IMR-90 (cell line): ENCODE measurements around the gene UBXN1. TPM values are rescaled to one million over a fixed set of nuclear protein-coding genes. Genes with fewer than 3 reads are reported as not detected.

Experiments used
- FOS ChIP-seq: fragments of 150-350 bp; IDR thresholded peaks from 2 replicates; pipeline ENCODE4 v1.6.1; 2016; ENCODE audit warnings: low read depth, low read length
- MAFK ChIP-seq: IDR thresholded peaks from 2 replicates; pipeline ENCODE4 v1.6.1; 2012; ENCODE audit warnings: low read depth, low read length, improper control_type of control experiment
- NFE2L2 ChIP-seq: fragments of 150-350 bp; IDR thresholded peaks from 2 replicates; pipeline ENCODE4 v1.6.1; 2016; ENCODE audit warnings: low read depth, mild to moderate bottlenecking, low read length
- POLR2A ChIP-seq: IDR thresholded peaks from 2 replicates; pipeline ENCODE4 v1.6.1; 2012; ENCODE audit warnings: mild to moderate bottlenecking, low read depth, low read length
- RFX5 ChIP-seq: IDR thresholded peaks from 2 replicates; pipeline ENCODE4 v1.8.0; 2012; ENCODE audit warnings: low read depth, mild to moderate bottlenecking, low read length, moderate library complexity
- polyA plus RNA-seq, 3 experiments: library from polyadenylated mRNA; depleted of rRNA; stranded (reverse); fragments of >200 nt; gene quantifications; 2 replicates each; pipeline ENCODE4 v1.2.3, GENCODE V29; 2012; ENCODE audit warnings: low replicate concordance in 1 of 3
- total RNA-seq: library from RNA; depleted of rRNA; stranded (reverse); fragments of >200 nt; gene quantifications from 2 replicates; pipeline ENCODE4 v1.2.3, GENCODE V29; 2012
- TF ChIP-seq, protein P1 (sequence below): fragments of 150-350 bp; IDR thresholded peaks from 2 replicates; pipeline ENCODE4 v1.6.1; 2017; ENCODE audit warnings: mild to moderate bottlenecking, antibody characterized with exemption, low read length, low read depth

The UBXN1 gene
- total and polyA plus RNA-seq, 2 of the 4 experiments (the other 2 are of a cell fraction), result 50.0 to 81.6 TPM

DNA sequence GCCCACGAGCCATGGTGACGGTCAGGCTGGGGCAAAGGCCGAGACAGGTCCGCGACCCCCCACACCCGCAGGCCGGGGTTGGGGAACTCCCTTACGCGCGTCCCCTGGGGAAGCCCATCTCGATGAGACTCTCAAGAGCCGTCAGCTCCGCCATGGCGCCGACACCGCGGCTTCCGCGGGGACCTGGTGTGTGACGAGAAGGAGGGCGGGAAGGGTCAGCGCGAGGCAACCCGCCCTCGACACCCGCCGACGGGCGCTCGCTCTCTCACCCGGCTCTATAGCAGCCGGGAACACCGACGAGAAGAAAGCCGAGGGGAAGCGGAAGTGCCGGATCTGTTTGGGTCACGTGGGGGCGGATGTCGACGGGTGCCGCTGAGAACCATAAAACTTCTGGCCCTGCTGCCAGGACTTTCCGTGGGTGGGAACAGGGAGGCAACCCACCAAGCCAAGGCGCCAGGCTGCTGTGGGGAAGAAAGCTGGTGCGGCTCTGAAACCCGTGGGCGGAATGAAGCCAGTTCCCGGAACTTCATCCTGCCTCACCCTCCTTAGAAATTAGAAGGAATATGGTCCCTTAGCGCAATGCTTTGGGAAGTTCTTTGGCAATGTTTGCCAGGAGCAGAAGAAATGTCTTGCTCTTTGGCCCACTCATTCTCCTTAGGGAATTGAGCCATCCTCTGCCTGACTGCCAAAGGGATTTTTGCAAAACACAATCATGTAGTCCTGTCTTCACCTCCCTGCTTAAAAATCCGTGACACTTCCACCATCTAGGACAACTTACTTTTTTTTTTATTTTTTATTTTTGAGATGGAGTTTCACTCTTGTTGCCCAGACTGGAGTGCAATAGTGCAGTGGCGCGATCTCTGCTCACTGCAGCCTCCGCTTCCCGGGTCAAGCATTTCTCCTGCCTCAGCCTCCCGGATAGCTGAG is at the start of gene UBXN1 (continued):
- TF ChIP-seq NFE2L2, result no peak
- no peak for TF ChIP-seq FOS
- TF ChIP-seq POLR2A, result peak; percentile 80
- TF ChIP-seq RFX5, result no peak
- no peak for TF ChIP-seq MAFK
- TF ChIP-seq, protein P1, sequence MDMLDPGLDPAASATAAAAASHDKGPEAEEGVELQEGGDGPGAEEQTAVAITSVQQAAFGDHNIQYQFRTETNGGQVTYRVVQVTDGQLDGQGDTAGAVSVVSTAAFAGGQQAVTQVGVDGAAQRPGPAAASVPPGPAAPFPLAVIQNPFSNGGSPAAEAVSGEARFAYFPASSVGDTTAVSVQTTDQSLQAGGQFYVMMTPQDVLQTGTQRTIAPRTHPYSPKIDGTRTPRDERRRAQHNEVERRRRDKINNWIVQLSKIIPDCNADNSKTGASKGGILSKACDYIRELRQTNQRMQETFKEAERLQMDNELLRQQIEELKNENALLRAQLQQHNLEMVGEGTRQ, result peak; percentile 98
